OCI-LY3 (cell line): ENCODE data around the gene RANBP9.

Source experiments
- H2AFZ ChIP-seq: fragments of 200-600, 300-600 bp; shearing (Covaris generic); 2 replicates; pipeline ENCODE4 v1.6.0; 2014; ENCODE audit warnings: antibody characterized with exemption, low read depth, low read length
- H3K27ac ChIP-seq: fragments of 200-600, 300-600 bp; sonication (generic); 2 replicates; pipeline ENCODE4 v1.5.1; 2014; ENCODE audit warnings: mild to moderate bottlenecking, low read length, moderate library complexity, mixed read lengths
- H3K27me3 ChIP-seq: fragments of 200-600, 300-600 bp; sonication (generic); 2 replicates; pipeline ENCODE4 v1.6.1; 2014; ENCODE audit warnings: low read depth, low read length, mixed read lengths
- H3K36me3 ChIP-seq: fragments of 200-600, 300-600 bp; sonication (generic); replicated peaks from 2 replicates; pipeline ENCODE3; 2014; ENCODE audit warnings: low read depth, low read length, mixed read lengths
- H3K4me1 ChIP-seq: fragments of 300-600, 200-600 bp; sonication (generic); 2 replicates; pipeline ENCODE4 v1.6.1; 2014; ENCODE audit warnings: low read length, mixed read lengths
- H3K4me2 ChIP-seq: fragments of 200-600, 300-600 bp; sonication (generic); 2 replicates; pipeline ENCODE4 v1.6.1; 2014; ENCODE audit warnings: low read length, mixed read lengths
- H3K4me3 ChIP-seq: fragments of 300-600, 200-600 bp; sonication (generic); 2 replicates; pipeline ENCODE4 v1.5.1; 2014; ENCODE audit warnings: antibody characterized with exemption, mild to moderate bottlenecking, low read length, moderate library complexity
- H3K79me2 ChIP-seq: fragments of 300-600, 200-600 bp; shearing (Covaris generic); 2 replicates; pipeline ENCODE4 v1.6.1; 2014; ENCODE audit warnings: mild to moderate bottlenecking, low read length, mixed read lengths
- H3K9ac ChIP-seq: fragments of 300-600, 200-600 bp; shearing (Covaris generic); 2 replicates; pipeline ENCODE4 v1.6.0; 2014; ENCODE audit warnings: mild to moderate bottlenecking, low read length, moderate library complexity
- H3K9me3 ChIP-seq: fragments of 200-600, 300-600 bp; shearing (Covaris generic); 2 replicates; pipeline ENCODE4 v1.6.1; 2014; ENCODE audit warnings: low read length, mixed read lengths; ENCODE audit not compliant: insufficient read depth
- H4K20me1 ChIP-seq: fragments of 200-600, 300-600 bp; sonication (generic); 2 replicates; pipeline ENCODE4 v1.6.1; 2016; ENCODE audit warnings: low read length, mixed read lengths; ENCODE audit not compliant: insufficient read depth
- CTCF ChIP-seq: fragments of 200-600, 300-600 bp; sonication (generic); IDR thresholded peaks from 2 replicates; pipeline ENCODE4 v1.5.1; 2014; ENCODE audit warnings: antibody characterized with exemption, low read length, low read depth
- EZH2phosphoT487 ChIP-seq: fragments of 200-600 bp; shearing (Covaris generic); IDR thresholded peaks from 2 replicates; pipeline ENCODE4 v1.6.1; 2018; ENCODE audit warnings: antibody characterized with exemption, mixed run types, low read depth

RANBP9 gene

GRCh38 chr6:13590574-13591153 lies 121.0 kb downstream of the RANBP9 start:
- Histone ChIP-seq H3K4me1 (no peaks in the 10 kb centered on the region), H2AFZ (no peak overlapping the region), H3K27ac (no peak overlapping the region), H3K9me3 (no peaks in the 10 kb centered on the region), H3K27me3 (no peaks in the 10 kb centered on the region), H4K20me1 (no peaks in the 10 kb centered on the region), H3K4me3 (no peak overlapping the region), H3K9ac (no peak overlapping the region), H3K79me2 (no peaks in the 10 kb centered on the region), H3K36me3 (no peaks in the 10 kb centered on the region), H3K4me2 (no peak overlapping the region)
- TF ChIP-seq CTCF, result no peak
- TF ChIP-seq EZH2phosphoT487, result no peak

- Histone ChIP-seq H3K4me3 (no peak overlapping the region), H3K36me3 (no peaks in the 10 kb centered on the region), H2AFZ (no peak overlapping the region), H3K4me1 (no peaks in the 10 kb centered on the region), H3K9me3 (no peaks in the 10 kb centered on the region), H3K27ac (no peak overlapping the region), H3K4me2 (no peak overlapping the region), H3K79me2 (no peaks in the 10 kb centered on the region), H3K9ac (no peak overlapping the region), H3K27me3 (no peaks in the 10 kb centered on the region), H4K20me1 (no peaks in the 10 kb centered on the region)
- TF ChIP-seq CTCF, result no peak
These were observed 121.8 kb downstream of the RANBP9 start for GRCh38 chr6:13589801-13590200.

- Histone ChIP-seq H3K4me1 (no peaks in the 10 kb centered on the region), H2AFZ (no peak overlapping the region), H4K20me1 (no peaks in the 10 kb centered on the region)
These were observed 124.8 kb downstream of the RANBP9 start for GRCh38 chr6:13586603-13587542.

More at GRCh38 chr6:13586603-13587542, 124.8 kb downstream of the RANBP9 start:
- TF ChIP-seq CTCF, result no peak
- TF ChIP-seq EZH2phosphoT487, result no peak
- Histone ChIP-seq H3K27ac (no peak overlapping the region), H3K9me3 (no peaks in the 10 kb centered on the region), H3K36me3 (no peaks in the 10 kb centered on the region), H3K4me3 (no peak overlapping the region), H3K4me2 (no peak overlapping the region), H3K27me3 (no peaks in the 10 kb centered on the region), H3K9ac (no peak overlapping the region), H3K79me2 (no peaks in the 10 kb centered on the region)
